ENCODE results near the gene TTC7B. TPM values are rescaled to one million over a fixed set of nuclear protein-coding genes. Genes with fewer than 3 reads are reported as not detected.

The TTC7B gene
- total RNA-seq, 1 donor from 2014 or later: 46.0 TPM

DNA sequence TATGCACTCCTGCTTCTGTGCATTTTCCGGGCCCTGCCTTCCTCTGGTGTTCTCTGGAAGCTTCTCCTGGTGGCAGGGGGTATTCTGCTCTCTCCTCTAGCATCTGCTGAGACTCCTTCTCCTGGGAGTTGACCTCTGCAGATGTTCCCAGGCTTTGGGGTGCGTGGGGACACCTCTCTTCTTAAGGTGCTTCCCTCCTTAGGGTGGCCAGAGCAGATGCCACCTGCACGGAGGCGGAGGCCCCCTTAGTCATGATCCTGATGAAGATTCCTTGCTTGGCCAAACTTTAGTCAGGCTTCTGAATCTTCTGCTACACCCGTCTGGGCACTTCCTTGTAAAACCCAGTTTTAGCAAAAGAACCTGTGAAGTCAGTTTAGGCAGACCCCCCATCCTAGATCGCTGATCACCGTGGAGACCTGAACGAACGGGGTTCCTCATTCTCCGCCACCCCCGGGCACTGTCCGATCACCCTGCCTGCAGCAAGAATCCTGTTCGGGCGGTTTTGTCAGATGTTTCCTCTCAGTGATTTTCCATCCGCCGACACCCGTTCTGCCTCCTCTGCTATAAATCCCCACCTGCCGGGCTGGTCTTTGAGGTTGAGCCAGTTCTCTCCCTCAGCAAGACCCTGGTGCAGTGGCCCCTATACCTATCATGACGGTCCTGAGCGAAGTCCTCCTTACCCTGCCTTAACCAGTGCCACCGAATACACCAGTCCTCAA lies 307.5 kb downstream of the TTC7B start:
- Histone ChIP-seq H3K36me3 (ENCODE audit: control insufficient read depth, insufficient read depth, low read length) (no peaks in the 10 kb centered on the region), H3K27me3 (ENCODE audit: control insufficient read depth, insufficient read depth, low read length) (peaks cover 16% of the 10 kb centered on the region), H3K4me3 (ENCODE audit: low read depth, low read length) (no peak overlapping the region)
- TF ChIP-seq, protein P1, sequence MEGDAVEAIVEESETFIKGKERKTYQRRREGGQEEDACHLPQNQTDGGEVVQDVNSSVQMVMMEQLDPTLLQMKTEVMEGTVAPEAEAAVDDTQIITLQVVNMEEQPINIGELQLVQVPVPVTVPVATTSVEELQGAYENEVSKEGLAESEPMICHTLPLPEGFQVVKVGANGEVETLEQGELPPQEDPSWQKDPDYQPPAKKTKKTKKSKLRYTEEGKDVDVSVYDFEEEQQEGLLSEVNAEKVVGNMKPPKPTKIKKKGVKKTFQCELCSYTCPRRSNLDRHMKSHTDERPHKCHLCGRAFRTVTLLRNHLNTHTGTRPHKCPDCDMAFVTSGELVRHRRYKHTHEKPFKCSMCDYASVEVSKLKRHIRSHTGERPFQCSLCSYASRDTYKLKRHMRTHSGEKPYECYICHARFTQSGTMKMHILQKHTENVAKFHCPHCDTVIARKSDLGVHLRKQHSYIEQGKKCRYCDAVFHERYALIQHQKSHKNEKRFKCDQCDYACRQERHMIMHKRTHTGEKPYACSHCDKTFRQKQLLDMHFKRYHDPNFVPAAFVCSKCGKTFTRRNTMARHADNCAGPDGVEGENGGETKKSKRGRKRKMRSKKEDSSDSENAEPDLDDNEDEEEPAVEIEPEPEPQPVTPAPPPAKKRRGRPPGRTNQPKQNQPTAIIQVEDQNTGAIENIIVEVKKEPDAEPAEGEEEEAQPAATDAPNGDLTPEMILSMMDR (IDR thresholded peaks at IDR 0.05; ENCODE audit: insufficient read depth, low read length, poor library complexity, severe bottlenecking): no peak
- DNase-seq (ENCODE audit: low read depth): no peak

DNA sequence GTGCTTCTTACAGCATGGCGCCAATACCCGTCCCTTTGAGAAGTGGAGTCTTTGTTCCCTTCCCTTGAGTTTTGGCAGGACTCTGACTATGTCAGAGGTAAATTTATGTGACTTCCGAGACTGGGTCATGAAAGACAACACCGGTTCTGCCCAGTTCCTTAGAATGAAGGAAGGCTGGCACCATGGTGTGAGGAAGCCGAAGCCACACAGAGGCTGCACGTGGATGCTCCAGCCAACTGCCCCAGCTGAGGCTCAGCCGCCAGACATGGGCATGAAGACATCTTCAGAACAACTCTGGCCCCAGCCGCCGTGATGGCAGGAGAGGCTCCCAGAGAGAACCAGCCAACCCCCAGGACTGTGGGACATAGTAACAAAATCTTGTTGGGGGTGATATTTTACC lies 308.2 kb downstream of the TTC7B start:
- no peak for DNase-seq (ENCODE audit: low read depth)
- Histone ChIP-seq H3K4me3 (ENCODE audit: low read depth, low read length) (no peak overlapping the region), H3K36me3 (ENCODE audit: control insufficient read depth, insufficient read depth, low read length) (no peaks in the 10 kb centered on the region), H3K27me3 (ENCODE audit: control insufficient read depth, insufficient read depth, low read length) (peaks cover 16% of the 10 kb centered on the region)
- TF ChIP-seq, protein P1 (IDR thresholded peaks at IDR 0.05; ENCODE audit: insufficient read depth, low read length, poor library complexity, severe bottlenecking): no peak

DNA sequence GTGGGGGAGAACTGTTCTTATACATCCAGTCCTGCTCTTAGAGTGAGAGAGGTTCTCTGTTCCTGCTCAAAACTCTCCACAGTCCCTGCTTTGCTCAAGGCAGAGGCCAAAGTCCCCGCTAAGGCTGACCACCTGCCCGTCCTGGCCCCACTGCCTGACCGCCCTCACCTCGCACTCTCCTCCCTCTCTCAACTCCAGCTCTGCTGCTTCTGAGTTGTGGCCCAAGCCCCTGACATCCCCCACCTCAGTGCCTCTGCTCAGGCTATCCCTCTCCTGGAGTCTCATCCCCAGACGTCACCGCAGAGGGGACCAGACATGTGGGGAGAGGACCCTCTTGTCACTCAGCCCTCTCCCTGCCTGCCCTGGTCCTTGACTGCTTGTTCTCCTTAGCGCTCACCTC lies 308.8 kb downstream of the TTC7B start:
- TF ChIP-seq, protein P1 (IDR thresholded peaks at IDR 0.05; ENCODE audit: insufficient read depth, low read length, poor library complexity, severe bottlenecking): no peak
- no peak for DNase-seq (ENCODE audit: low read depth)
- H3K36me3 ChIP-seq (ENCODE audit: control insufficient read depth, insufficient read depth, low read length): no peaks in the 10 kb centered on the region
- peaks cover 16% of the 10 kb centered on the region for H3K27me3 ChIP-seq (ENCODE audit: control insufficient read depth, insufficient read depth, low read length)
- H3K4me3 ChIP-seq (ENCODE audit: low read depth, low read length): no peak overlapping the region

DNA sequence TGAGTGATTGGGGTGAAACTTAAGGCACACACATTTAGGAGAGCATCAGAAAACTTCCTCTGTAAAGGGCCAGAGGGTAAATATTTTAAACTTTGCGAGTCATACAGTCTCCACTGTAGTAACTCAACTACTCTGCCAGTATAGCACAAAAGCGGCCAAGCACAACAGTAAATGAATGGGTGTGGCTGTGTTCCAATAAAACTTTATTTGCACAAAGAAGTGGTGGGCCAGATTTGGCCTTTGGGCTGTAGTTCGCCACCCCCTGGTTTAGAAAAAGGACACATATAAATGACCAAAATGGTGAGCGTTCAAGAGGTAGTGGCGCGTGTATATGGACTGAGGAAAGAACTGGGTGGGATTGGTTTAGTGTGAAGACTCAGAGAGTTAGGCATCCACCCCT lies 309.5 kb downstream of the TTC7B start:
- TF ChIP-seq, protein P1 (IDR thresholded peaks at IDR 0.05; ENCODE audit: insufficient read depth, low read length, poor library complexity, severe bottlenecking): no peak
- peaks cover 16% of the 10 kb centered on the region for H3K27me3 ChIP-seq (ENCODE audit: control insufficient read depth, insufficient read depth, low read length)
- no peak overlapping the region for H3K4me3 ChIP-seq (ENCODE audit: low read depth, low read length)
- no peaks in the 10 kb centered on the region for H3K36me3 ChIP-seq (ENCODE audit: control insufficient read depth, insufficient read depth, low read length)
- DNase-seq (ENCODE audit: low read depth): no peak

DNA sequence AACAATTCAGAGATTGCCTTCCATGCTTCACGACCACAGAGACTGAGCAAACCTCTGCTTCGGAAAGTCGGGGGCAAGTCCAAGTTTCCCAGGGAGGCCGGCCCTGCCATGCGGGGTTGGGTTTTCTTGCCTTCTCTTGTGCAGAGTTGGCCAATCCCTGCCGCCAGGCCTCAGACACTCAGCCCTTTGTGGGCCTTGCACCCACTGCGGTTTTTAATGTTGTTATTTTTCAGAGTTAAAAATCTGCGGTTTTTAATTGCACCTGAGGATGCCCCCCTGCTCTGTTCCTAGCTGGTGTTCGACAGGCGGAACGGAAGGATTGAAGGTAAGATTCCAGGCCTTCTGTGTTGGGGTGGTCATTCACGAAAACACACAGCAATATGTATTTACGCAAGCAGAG lies 310.7 kb downstream of the TTC7B start:
- Histone ChIP-seq H3K27me3 (ENCODE audit: control insufficient read depth, insufficient read depth, low read length) (peaks cover 19% of the 10 kb centered on the region), H3K4me3 (ENCODE audit: low read depth, low read length) (no peak overlapping the region), H3K36me3 (ENCODE audit: control insufficient read depth, insufficient read depth, low read length) (no peaks in the 10 kb centered on the region)
- TF ChIP-seq, protein P1 (IDR thresholded peaks at IDR 0.05; ENCODE audit: insufficient read depth, low read length, poor library complexity, severe bottlenecking): no peak
- DNase-seq (ENCODE audit: low read depth): no peak

DNA sequence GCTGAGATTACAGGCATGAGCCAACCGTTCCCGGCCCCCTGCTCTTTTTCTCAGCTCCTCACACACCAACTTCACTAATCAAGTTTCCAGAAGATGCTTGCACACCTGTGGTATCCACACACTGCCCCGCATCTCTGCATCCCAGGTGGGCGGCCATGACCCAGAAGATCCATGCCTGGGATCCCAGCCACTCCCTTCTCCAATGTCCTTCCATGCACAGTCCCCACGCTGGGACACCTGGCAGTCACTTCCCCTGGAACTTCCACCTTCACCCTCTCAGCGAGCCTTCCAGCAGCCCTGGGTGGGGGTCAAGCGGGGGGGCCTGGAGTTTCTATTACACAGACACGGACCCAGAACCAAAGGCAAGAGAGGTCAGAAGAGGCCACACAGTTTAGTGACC lies 311.6 kb downstream of the TTC7B start:
- TF ChIP-seq, protein P1 (IDR thresholded peaks at IDR 0.05; ENCODE audit: insufficient read depth, low read length, poor library complexity, severe bottlenecking): no peak
- no peak for DNase-seq (ENCODE audit: low read depth)
- H3K27me3 ChIP-seq (ENCODE audit: control insufficient read depth, insufficient read depth, low read length): peaks cover 15% of the 10 kb centered on the region
- H3K4me3 ChIP-seq (ENCODE audit: low read depth, low read length): no peak overlapping the region
- no peaks in the 10 kb centered on the region for H3K36me3 ChIP-seq (ENCODE audit: control insufficient read depth, insufficient read depth, low read length)
